Measurements from ENCODE around the gene SETD1A.

SETD1A gene

DNA sequence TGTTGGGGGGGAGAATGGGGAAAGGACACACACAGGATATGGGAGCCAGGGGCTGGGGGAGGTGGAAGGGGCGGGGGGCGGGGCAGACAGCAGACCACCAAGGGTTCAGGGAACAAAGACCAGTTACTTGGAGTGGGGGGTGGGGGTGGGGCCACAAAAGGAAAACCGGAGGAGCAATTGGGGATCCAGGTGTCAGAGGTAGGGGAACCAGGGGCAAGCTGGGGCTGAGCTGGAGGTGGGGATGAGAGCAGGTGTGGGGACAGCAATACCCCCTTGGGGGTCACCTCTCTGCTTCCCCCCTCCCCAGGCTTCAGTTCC lies 10.1 kb upstream of the SETD1A start:
- H2AFZ ChIP-seq (ENCODE audit: low read depth, low read length) = no peak overlapping the region
- H3K9me3 ChIP-seq (ENCODE audit: insufficient read depth, low read length) = no peaks in the 10 kb centered on the region
- H3K9ac ChIP-seq (ENCODE audit: low read length) = no peak overlapping the region
- peaks cover 23% of the 10 kb centered on the region for H3K79me2 ChIP-seq (ENCODE audit: low read length)
- no peak overlapping the region for H3K4me3 ChIP-seq (ENCODE audit: low read length)
- H3K36me3 ChIP-seq (replicated peaks; ENCODE audit: low read depth, low read length) = peaks cover 17% of the 10 kb centered on the region
- peaks cover 8% of the 10 kb centered on the region for H3K4me1 ChIP-seq (ENCODE audit: low read length)
- no peaks in the 10 kb centered on the region for H3K27me3 ChIP-seq (ENCODE audit: low read depth, low read length)
- TF ChIP-seq EZH2phosphoT487 (IDR thresholded peaks at IDR 0.05; ENCODE audit: low read depth) = no peak
- TF ChIP-seq, protein P1, sequence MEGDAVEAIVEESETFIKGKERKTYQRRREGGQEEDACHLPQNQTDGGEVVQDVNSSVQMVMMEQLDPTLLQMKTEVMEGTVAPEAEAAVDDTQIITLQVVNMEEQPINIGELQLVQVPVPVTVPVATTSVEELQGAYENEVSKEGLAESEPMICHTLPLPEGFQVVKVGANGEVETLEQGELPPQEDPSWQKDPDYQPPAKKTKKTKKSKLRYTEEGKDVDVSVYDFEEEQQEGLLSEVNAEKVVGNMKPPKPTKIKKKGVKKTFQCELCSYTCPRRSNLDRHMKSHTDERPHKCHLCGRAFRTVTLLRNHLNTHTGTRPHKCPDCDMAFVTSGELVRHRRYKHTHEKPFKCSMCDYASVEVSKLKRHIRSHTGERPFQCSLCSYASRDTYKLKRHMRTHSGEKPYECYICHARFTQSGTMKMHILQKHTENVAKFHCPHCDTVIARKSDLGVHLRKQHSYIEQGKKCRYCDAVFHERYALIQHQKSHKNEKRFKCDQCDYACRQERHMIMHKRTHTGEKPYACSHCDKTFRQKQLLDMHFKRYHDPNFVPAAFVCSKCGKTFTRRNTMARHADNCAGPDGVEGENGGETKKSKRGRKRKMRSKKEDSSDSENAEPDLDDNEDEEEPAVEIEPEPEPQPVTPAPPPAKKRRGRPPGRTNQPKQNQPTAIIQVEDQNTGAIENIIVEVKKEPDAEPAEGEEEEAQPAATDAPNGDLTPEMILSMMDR (IDR thresholded peaks at IDR 0.05; ENCODE audit: low read depth, low read length) = no peak
- no peak overlapping the region for H3K27ac ChIP-seq (ENCODE audit: low read length)
- H3K4me2 ChIP-seq (ENCODE audit: low read length) = no peak overlapping the region
- H4K20me1 ChIP-seq (ENCODE audit: insufficient read depth, low read length) = peaks cover 8% of the 10 kb centered on the region; the same call in 1 of the 2 replicates

DNA sequence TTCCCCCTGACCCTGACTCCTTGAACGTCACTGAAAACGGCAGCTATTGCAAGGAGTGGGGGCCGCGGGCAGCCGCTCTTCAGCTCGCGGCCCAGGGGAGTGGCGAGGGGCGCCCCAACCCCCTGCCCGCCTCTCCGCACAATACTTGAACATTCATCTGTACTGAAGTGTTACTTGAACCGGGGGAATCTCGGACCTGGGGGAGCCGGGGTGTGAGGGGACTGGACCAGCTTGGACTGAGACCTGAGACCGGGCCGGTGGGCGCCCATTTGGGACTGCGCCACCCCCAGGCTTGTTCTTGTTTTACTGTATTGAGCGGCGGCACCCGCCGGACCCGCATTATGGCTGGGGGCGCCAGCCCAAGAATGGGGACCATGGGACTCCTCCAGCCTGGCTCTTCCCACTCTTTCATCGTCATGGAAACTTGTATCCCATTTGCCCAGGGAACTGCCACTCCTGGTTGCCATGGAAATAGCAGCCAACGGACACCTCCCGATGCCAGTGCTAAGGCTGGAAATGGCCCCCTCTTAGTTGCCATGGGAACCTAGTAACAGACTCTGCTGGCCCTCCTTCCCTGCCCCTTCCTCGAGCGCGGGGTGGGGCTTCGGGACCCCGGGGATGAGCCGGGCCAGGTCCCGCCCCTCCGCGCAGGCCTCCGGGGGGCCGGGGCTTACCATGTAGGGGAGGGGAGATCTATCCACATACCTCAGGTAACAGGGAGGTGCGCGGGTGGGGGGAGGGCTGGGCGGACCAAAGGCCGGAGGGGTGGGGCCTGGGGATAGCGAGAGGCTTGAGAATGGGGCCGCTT lies 9.5 kb upstream of the SETD1A start:
- Histone ChIP-seq H3K79me2 (ENCODE audit: low read length) (peaks cover 23% of the 10 kb centered on the region), H3K4me1 (ENCODE audit: low read length) (peaks cover 8% of the 10 kb centered on the region), H2AFZ (ENCODE audit: low read depth, low read length) (no peak overlapping the region; the same call in 1 of the 2 replicates), H3K36me3 (replicated peaks; ENCODE audit: low read depth, low read length) (peaks cover 13% of the 10 kb centered on the region), H3K9ac (ENCODE audit: low read length) (peak overlapping the region; percentile 100), H3K4me2 (ENCODE audit: low read length) (peak overlapping the region; percentile 91), H3K4me3 (ENCODE audit: low read length) (peak overlapping the region; percentile 100), H3K27me3 (ENCODE audit: low read depth, low read length) (no peaks in the 10 kb centered on the region), H3K27ac (ENCODE audit: low read length) (no peak overlapping the region), H4K20me1 (ENCODE audit: insufficient read depth, low read length) (peaks cover 8% of the 10 kb centered on the region; the same call in 1 of the 2 replicates), H3K9me3 (ENCODE audit: insufficient read depth, low read length) (no peaks in the 10 kb centered on the region)
- TF ChIP-seq, protein P1 (IDR thresholded peaks at IDR 0.05; ENCODE audit: low read depth, low read length) = no peak
- TF ChIP-seq EZH2phosphoT487 (IDR thresholded peaks at IDR 0.05; ENCODE audit: low read depth) = no peak

DNA sequence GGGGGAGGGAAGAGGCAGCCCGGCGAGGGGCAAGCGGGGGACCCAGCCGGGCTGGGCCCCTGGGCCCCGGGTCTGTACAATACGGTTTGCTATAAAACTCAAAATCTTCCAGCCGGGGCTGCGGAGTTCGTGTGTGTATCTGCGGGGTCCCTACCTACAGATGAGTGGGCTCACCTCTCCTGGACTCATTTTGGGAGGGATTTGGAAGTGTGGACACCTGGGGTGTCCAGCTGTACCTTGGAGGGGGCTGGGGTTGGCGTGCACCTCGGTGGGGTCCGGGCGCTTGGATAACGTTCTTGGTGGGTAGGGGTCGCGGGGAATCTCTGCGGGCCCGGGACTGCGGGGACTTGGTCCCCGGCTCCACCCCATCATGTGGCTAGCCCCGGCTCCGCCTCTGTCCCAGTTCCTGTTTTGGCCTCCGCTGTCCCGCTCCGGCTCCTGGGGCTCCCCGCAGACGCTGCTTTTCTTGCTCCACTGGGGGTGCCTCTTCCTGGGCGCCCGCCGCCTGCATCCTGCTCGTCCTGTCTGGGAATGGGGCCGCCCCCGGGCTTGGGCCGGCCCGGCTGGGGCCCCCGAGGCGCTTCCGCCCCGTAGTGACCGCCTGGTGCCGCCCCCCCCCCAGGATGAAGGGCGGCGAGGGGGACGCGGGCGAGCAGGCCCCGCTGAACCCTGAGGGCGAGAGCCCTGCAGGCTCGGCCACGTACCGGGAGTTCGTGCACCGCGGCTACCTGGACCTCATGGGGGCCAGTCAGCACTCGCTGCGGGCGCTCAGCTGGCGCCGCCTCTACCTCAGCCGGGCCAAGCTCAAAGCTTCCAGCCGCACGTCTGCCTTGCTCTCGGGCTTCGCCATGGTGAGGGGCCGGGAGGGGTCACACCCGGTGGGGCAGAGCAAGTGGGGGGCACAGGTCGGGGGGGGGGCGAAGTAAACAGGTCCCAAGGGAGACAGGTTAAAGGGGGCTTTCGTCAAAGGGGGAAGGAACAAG lies 8.6 kb upstream of the SETD1A start, which contains the start of gene ORAI3:
TSS of gene ORAI3 (plus strand) at position 402 of the 983 bp plus-strand sequence. CDS start at position 624, 222 bp downstream.
- H3K79me2 ChIP-seq (ENCODE audit: low read length) = peaks cover 23% of the 10 kb centered on the region
- peak within 1 kb of the TSS; percentile 100 for H3K4me3 ChIP-seq (ENCODE audit: low read length)
- TF ChIP-seq, protein P1 (IDR thresholded peaks at IDR 0.05; ENCODE audit: low read depth, low read length) = no peak
- no peak for TF ChIP-seq EZH2phosphoT487 (IDR thresholded peaks at IDR 0.05; ENCODE audit: low read depth)
- peak within 1 kb of the TSS; percentile 100 for H3K9ac ChIP-seq (ENCODE audit: low read length)
- H3K27me3 ChIP-seq (ENCODE audit: low read depth, low read length) = no peaks in the 10 kb centered on the region
- peaks cover 8% of the 10 kb centered on the region; the same call in 1 of the 2 replicates for H4K20me1 ChIP-seq (ENCODE audit: insufficient read depth, low read length)
- H2AFZ ChIP-seq (ENCODE audit: low read depth, low read length) = peak within 1 kb of the TSS; percentile 81
- H3K4me2 ChIP-seq (ENCODE audit: low read length) = peak within 1 kb of the TSS; percentile 91
- H3K36me3 ChIP-seq (replicated peaks; ENCODE audit: low read depth, low read length) = peaks cover 13% of the 10 kb centered on the region
- H3K4me1 ChIP-seq (ENCODE audit: low read length) = peaks cover 10% of the 10 kb centered on the region
- H3K27ac ChIP-seq (ENCODE audit: low read length) = peak within 1 kb of the TSS; percentile 77
- no peaks in the 10 kb centered on the region for H3K9me3 ChIP-seq (ENCODE audit: insufficient read depth, low read length)
